Measurements from ENCODE around the gene LANCL2. TPM values are rescaled to one million over a fixed set of nuclear protein-coding genes. Genes with fewer than 3 reads are reported as not detected.

The LANCL2 gene
- total and polyA plus RNA-seq, 10 donors, result 4.7 to 13.5 (median 9.6) TPM

DNA sequence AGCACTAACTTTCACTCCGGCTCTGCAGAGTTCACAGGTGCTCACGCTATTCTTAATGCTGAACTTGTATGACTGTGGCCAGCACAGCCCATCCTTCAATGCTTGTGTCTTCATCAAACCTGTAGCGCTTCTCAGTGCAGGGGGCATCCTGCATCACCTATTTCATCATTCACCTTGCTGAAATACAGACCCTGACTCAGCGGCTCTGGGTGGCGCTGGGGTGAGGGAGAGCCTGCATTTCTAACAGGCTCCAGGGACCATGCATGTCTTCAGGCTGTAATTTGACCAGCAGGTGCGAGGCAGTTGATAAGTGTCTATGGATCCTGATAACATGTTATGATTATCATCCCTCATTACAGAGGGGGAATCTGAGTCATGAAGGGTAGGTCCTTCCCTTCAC, 117.9 kb downstream of the LANCL2 start:
- Histone ChIP-seq H3K27me3 (replicated peaks in 1 of 7) (no peaks in the 10 kb centered on the region), H3K9me3 (no peaks in the 10 kb centered on the region), H3K4me1 (peaks cover 0 to 23% (median 7%) of the 10 kb centered on the region in 6 donors), H3K36me3 (peaks cover 0 to 93% (median 23%) of the 10 kb centered on the region in 6 donors), H3K27ac (peak overlapping the region in 1 of 8 donors; percentile 24), H3K4me3 (no peak overlapping the region)
- no peak for DNase-seq
- 95 to 96% (median 96%) methylated on average over 6 of the region's 6 CpGs for WGBS, 5 donors
- intact Hi-C loops (cut with DNase I; ENCODE audit: low total_unique reads), result no loop called here
- no peak for TF ChIP-seq POLR2AphosphoS5 (IDR thresholded peaks at IDR 0.05)
- TF ChIP-seq POLR2A (IDR thresholded peaks at IDR 0.05), result no peak
- TF ChIP-seq, protein P1, sequence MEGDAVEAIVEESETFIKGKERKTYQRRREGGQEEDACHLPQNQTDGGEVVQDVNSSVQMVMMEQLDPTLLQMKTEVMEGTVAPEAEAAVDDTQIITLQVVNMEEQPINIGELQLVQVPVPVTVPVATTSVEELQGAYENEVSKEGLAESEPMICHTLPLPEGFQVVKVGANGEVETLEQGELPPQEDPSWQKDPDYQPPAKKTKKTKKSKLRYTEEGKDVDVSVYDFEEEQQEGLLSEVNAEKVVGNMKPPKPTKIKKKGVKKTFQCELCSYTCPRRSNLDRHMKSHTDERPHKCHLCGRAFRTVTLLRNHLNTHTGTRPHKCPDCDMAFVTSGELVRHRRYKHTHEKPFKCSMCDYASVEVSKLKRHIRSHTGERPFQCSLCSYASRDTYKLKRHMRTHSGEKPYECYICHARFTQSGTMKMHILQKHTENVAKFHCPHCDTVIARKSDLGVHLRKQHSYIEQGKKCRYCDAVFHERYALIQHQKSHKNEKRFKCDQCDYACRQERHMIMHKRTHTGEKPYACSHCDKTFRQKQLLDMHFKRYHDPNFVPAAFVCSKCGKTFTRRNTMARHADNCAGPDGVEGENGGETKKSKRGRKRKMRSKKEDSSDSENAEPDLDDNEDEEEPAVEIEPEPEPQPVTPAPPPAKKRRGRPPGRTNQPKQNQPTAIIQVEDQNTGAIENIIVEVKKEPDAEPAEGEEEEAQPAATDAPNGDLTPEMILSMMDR (IDR thresholded peaks at IDR 0.05 in 8 of 11, conservative IDR thresholded peaks at IDR 0.05 in 3 of 11), result no peak

Other genes starting within 250 kb of the LANCL2 start
- gene VOPP1, start 207.2 kb downstream of the LANCL2 start, total RNA-seq, result 100 to 1,000 TPM; 130 to 168 (median 148) TPM
- gene VOPP1, start 207.2 kb downstream of the LANCL2 start, polyA plus RNA-seq, result 100 to 1,000 TPM in 1 of 3 donors, 10 to 100 TPM in 2; 60.3 to 101 (median 65.3) TPM